Uterus (tissue), 2 donors: ENCODE data around the gene HMX1.

Experiments
- CTCF ChIP-seq, 4 experiments: fragments of 200-600 bp in 2 of 4; fragments of 450-650 bp in 2 of 4; sonication (generic) in 2 of 4; IDR thresholded peaks; one replicate each; pipeline ENCODE4 v1.5.1; 2016 to 2019; ENCODE audit warnings: antibody characterized with exemption in 4 of 4, mild to moderate bottlenecking in 2 of 4, moderate library complexity in 1 of 4
- POLR2A ChIP-seq, 2 donors: fragments of 450-650 bp; IDR thresholded peaks; one replicate each; pipeline ENCODE4 v1.6.1; 2016; ENCODE audit warnings: antibody characterized with exemption in 2 of 2, mild to moderate bottlenecking in 1 of 2, moderate library complexity in 1 of 2

GRCh38 chr4:8874896-8875680 lies 3.4 kb upstream of the HMX1 start:
- TF ChIP-seq POLR2A (IDR thresholded peaks at IDR 0.05), result no peak
- no peak for TF ChIP-seq CTCF (IDR thresholded peaks at IDR 0.05)
